ENCODE results near the gene HCLS1.

Gene HCLS1

GRCh38 chr3:121601212-121601812 lies 59.4 kb downstream of the HCLS1 start:
- TF ChIP-seq SIN3A (IDR thresholded peaks at IDR 0.05; ENCODE audit: borderline replicate concordance, insufficient read depth, low read length) (no peak), FOXP2 (optimal IDR thresholded peaks at IDR 0.05; ENCODE audit: borderline replicate concordance, extremely low read depth, extremely low read length, insufficient read depth) (no peak), TAF1 (IDR thresholded peaks at IDR 0.05; ENCODE audit: borderline replicate concordance, insufficient read depth, low read length) (no peak), POLR2AphosphoS5 (IDR thresholded peaks at IDR 0.05; ENCODE audit: low read depth, low read length) (no peak)
- TF ChIP-seq, protein P1, sequence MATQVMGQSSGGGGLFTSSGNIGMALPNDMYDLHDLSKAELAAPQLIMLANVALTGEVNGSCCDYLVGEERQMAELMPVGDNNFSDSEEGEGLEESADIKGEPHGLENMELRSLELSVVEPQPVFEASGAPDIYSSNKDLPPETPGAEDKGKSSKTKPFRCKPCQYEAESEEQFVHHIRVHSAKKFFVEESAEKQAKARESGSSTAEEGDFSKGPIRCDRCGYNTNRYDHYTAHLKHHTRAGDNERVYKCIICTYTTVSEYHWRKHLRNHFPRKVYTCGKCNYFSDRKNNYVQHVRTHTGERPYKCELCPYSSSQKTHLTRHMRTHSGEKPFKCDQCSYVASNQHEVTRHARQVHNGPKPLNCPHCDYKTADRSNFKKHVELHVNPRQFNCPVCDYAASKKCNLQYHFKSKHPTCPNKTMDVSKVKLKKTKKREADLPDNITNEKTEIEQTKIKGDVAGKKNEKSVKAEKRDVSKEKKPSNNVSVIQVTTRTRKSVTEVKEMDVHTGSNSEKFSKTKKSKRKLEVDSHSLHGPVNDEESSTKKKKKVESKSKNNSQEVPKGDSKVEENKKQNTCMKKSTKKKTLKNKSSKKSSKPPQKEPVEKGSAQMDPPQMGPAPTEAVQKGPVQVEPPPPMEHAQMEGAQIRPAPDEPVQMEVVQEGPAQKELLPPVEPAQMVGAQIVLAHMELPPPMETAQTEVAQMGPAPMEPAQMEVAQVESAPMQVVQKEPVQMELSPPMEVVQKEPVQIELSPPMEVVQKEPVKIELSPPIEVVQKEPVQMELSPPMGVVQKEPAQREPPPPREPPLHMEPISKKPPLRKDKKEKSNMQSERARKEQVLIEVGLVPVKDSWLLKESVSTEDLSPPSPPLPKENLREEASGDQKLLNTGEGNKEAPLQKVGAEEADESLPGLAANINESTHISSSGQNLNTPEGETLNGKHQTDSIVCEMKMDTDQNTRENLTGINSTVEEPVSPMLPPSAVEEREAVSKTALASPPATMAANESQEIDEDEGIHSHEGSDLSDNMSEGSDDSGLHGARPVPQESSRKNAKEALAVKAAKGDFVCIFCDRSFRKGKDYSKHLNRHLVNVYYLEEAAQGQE (IDR thresholded peaks at IDR 0.05; ENCODE audit: insufficient read depth in 1 of 2, low read depth in 2 of 2, low read length in 2 of 2): no peak

- no peak for TF ChIP-seq FOXP2 (optimal IDR thresholded peaks at IDR 0.05; ENCODE audit: borderline replicate concordance, extremely low read depth, extremely low read length, insufficient read depth)
- TF ChIP-seq SIN3A (IDR thresholded peaks at IDR 0.05; ENCODE audit: borderline replicate concordance, insufficient read depth, low read length): no peak
- no peak for TF ChIP-seq TAF1 (IDR thresholded peaks at IDR 0.05; ENCODE audit: borderline replicate concordance, insufficient read depth, low read length)
- no peak for TF ChIP-seq POLR2AphosphoS5 (IDR thresholded peaks at IDR 0.05; ENCODE audit: low read depth, low read length)
- TF ChIP-seq, protein P1 (IDR thresholded peaks at IDR 0.05; ENCODE audit: insufficient read depth in 1 of 2, low read depth in 2 of 2, low read length in 2 of 2): no peak
Measured at GRCh38 chr3:121598564-121598963, 62.1 kb downstream of the HCLS1 start.

DNA sequence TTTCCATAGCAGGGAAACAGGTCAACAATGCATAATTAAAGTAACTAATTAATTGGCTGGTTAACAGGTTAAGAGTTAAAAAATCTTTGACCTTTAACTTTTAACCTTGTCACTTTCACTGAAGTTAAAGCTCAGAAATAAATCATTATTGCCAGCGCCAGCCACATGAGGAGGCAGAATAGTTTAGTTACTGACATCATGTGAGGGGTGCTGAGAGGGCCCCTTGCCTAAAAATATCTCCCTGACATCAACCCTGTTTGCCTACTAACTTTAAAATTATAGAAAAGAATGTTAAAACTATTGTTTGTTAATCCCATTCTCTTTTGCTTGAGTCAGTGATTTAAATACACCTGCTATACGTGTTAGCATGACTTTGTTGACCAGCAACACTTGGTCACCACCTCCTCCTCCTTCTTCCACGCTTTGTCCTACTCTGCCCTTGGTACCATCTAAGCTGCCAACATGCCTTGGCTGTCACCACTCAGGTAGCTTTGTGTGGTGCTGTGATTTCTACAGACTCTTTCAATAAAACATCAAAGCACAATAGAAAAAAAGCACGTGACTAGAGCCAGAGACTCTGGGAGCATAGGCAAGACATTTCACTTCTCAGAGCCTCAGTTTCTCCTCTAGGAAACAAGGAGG lies 64.8 kb downstream of the HCLS1 start:
- TF ChIP-seq POLR2AphosphoS5 (IDR thresholded peaks at IDR 0.05; ENCODE audit: low read depth, low read length) (no peak), TAF1 (IDR thresholded peaks at IDR 0.05; ENCODE audit: borderline replicate concordance, insufficient read depth, low read length) (no peak)

DNA sequence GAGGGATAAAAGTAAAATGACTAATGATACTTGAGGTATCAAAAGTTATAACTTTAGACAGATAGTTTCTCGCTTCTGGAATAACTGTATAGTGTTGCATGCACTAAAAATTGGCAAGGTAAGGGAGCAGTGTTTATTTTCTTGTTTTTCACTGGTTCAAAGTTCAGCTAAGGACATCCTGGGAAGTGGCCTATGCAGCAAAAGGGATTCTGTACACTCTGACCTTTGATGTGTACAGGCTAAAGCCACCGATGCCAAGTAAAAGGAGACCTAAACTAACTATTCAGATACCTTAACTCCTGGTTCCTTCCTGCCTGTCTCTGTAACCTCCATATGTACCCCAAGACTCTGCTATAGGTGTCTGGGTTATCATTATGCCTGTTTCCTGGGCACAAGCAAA lies 65.9 kb downstream of the HCLS1 start:
- TF ChIP-seq SIN3A (IDR thresholded peaks at IDR 0.05; ENCODE audit: borderline replicate concordance, insufficient read depth, low read length) (no peak), FOXP2 (optimal IDR thresholded peaks at IDR 0.05; ENCODE audit: borderline replicate concordance, extremely low read depth, extremely low read length, insufficient read depth) (no peak)

- no peak for TF ChIP-seq TAF1 (IDR thresholded peaks at IDR 0.05; ENCODE audit: borderline replicate concordance, insufficient read depth, low read length)
- TF ChIP-seq, protein P1 (IDR thresholded peaks at IDR 0.05; ENCODE audit: insufficient read depth in 1 of 2, low read depth in 2 of 2, low read length in 2 of 2): no peak
- TF ChIP-seq FOXP2 (optimal IDR thresholded peaks at IDR 0.05; ENCODE audit: borderline replicate concordance, extremely low read depth, extremely low read length, insufficient read depth): no peak
- no peak for TF ChIP-seq SIN3A (IDR thresholded peaks at IDR 0.05; ENCODE audit: borderline replicate concordance, insufficient read depth, low read length)
- TF ChIP-seq POLR2AphosphoS5 (IDR thresholded peaks at IDR 0.05; ENCODE audit: low read depth, low read length): no peak
Measured at GRCh38 chr3:121592856-121593702, 67.6 kb downstream of the HCLS1 start, which contains the start of gene FBXO40. Gene FBXO40, plus strand, starts transcription at chr3:121593379. Its CDS starts 27,197 bp downstream, at chr3:121620576.
